Measurements from ENCODE around the gene MTLN. TPM values are rescaled to one million over a fixed set of nuclear protein-coding genes. Genes with fewer than 3 reads are reported as not detected.
"Not testable (repeated sequence)": the region's sequence is repeated elsewhere in the genome, so short reads cannot be mapped to it uniquely, and the experiment has no call there.

The MTLN gene
- polyA plus RNA-seq, 1 of the 3 experiments (the other 2 are of a cell fraction), result 45.6 TPM

GRCh38 chr2:110197452-110197851 lies 14.9 kb downstream of the MTLN start:
- no peaks in the 10 kb centered on the region for H4K20me1 ChIP-seq (ENCODE audit: insufficient read depth)
- H3K79me2 ChIP-seq (ENCODE audit: insufficient read depth), result no peaks in the 10 kb centered on the region
- no peak overlapping the region for H3K9ac ChIP-seq
- no peaks in the 10 kb centered on the region for H3K4me1 ChIP-seq (ENCODE audit: control insufficient read depth in 1 of 2, insufficient read depth in 2 of 2, low read depth in 1 of 2, low read length in 1 of 2)
- H3K27me3 ChIP-seq (ENCODE audit: insufficient read depth), result no peaks in the 10 kb centered on the region
- POLR2A ChIA-PET, result no interaction called here
- no peaks in the 10 kb centered on the region for H3K9me3 ChIP-seq
- H3K4me2 ChIP-seq, result no peak overlapping the region
- H2AFZ ChIP-seq (ENCODE audit: low read depth), result no peak overlapping the region
- H3K27ac ChIP-seq (ENCODE audit: low read depth in 2 of 2, low read length in 1 of 2), result no peak overlapping the region
- H3K36me3 ChIP-seq (replicated peaks in 1 of 2; ENCODE audit: control insufficient read depth in 1 of 2, insufficient read depth in 2 of 2, low read length in 1 of 2), result peaks cover 0 to 9% of the 10 kb centered on the region in 2 experiments
- H3F3A ChIP-seq (replicated peaks; ENCODE audit: insufficient read depth), result peaks cover 3% of the 10 kb centered on the region
- CTCF ChIA-PET, result no interaction called here
- H3K4me3 ChIP-seq (ENCODE audit: low read depth in 2 of 2, low read length in 1 of 2), result no peak overlapping the region
- no peaks in the 10 kb centered on the region for H3K9me2 ChIP-seq
- TF ChIP-seq RFX5 (IDR thresholded peaks at IDR 0.05; ENCODE audit: low read length), result no peak
- no peak for TF ChIP-seq SIN3A (IDR thresholded peaks at IDR 0.05; ENCODE audit: borderline replicate concordance, low read depth, low read length)
- TF ChIP-seq USF1 (IDR thresholded peaks at IDR 0.05; ENCODE audit: borderline replicate concordance, low read depth), result no peak
- TF ChIP-seq TEAD4 (IDR thresholded peaks at IDR 0.05; ENCODE audit: borderline replicate concordance, insufficient read depth), result no peak
- TF ChIP-seq RCOR1 (IDR thresholded peaks at IDR 0.05; ENCODE audit: low read length), result no peak
- TF ChIP-seq ZBTB33 (IDR thresholded peaks at IDR 0.05; ENCODE audit: borderline replicate concordance, low read depth), result no peak
- TF ChIP-seq USF2 (IDR thresholded peaks at IDR 0.05; ENCODE audit: borderline replicate concordance, low read depth, low read length), result no peak
- TF ChIP-seq MAX (IDR thresholded peaks at IDR 0.05; ENCODE audit: low read depth), result no peak
- TF ChIP-seq REST (IDR thresholded peaks at IDR 0.05; ENCODE audit: low read depth, low read length), result no peak
- TF ChIP-seq CTCF (IDR thresholded peaks at IDR 0.05), result no peak
- TF ChIP-seq MEF2A (IDR thresholded peaks at IDR 0.05; ENCODE audit: borderline replicate concordance, low read depth), result no peak
- TF ChIP-seq YY1 (IDR thresholded peaks at IDR 0.05; ENCODE audit: low read depth), result no peak
- TF ChIP-seq FOSL2 (IDR thresholded peaks at IDR 0.05; ENCODE audit: borderline replicate concordance, low read depth), result no peak
- TF ChIP-seq RXRA (IDR thresholded peaks at IDR 0.05; ENCODE audit: borderline replicate concordance, low read depth), result no peak
- TF ChIP-seq FOXJ3 (CRISPR knock-in tag; IDR thresholded peaks at IDR 0.05), result no peak
- no peak for TF ChIP-seq GATA2 (CRISPR knock-in tag; IDR thresholded peaks at IDR 0.05)
- no peak for TF ChIP-seq TAF1 (IDR thresholded peaks at IDR 0.05; ENCODE audit: borderline replicate concordance, low read depth, low read length)
- TF ChIP-seq EZH2phosphoT487 (IDR thresholded peaks at IDR 0.05; ENCODE audit: borderline replicate concordance, low read depth), result no peak
- WGBS (ENCODE audit: low lambda C conversion rate), result 82% methylated on average over 4 of the region's 4 CpGs
- DNase-seq, result no peak

- H3K27ac ChIP-seq (ENCODE audit: low read depth in 2 of 2, low read length in 1 of 2); H3K79me2 ChIP-seq (ENCODE audit: insufficient read depth); H2AFZ ChIP-seq (ENCODE audit: low read depth); H4K20me1 ChIP-seq (ENCODE audit: insufficient read depth); H3K9ac ChIP-seq; H3K4me1 ChIP-seq (ENCODE audit: control insufficient read depth in 1 of 2, insufficient read depth in 2 of 2, low read depth in 1 of 2, low read length in 1 of 2); H3K27me3 ChIP-seq (ENCODE audit: insufficient read depth); H3K4me2 ChIP-seq; H3F3A ChIP-seq (replicated peaks; ENCODE audit: insufficient read depth); H3K4me3 ChIP-seq (ENCODE audit: low read depth in 2 of 2, low read length in 1 of 2); H3K9me3 ChIP-seq; CTCF ChIA-PET; DNase-seq; H3K9me2 ChIP-seq; POLR2A ChIA-PET: not testable (repeated sequence)
- H3K36me3 ChIP-seq (replicated peaks in 1 of 2; ENCODE audit: control insufficient read depth in 1 of 2, insufficient read depth in 2 of 2, low read length in 1 of 2), result peaks cover 0 to 10% of the 10 kb centered on the region in 2 experiments
- whole genome bisulfite sequencing (ENCODE audit: low lambda C conversion rate), result 88% methylated on average over 23 of the region's 23 CpGs
These were observed 22.2 kb downstream of the MTLN start for GRCh38 chr2:110190169-110190568.

Measured in SK-N-SH (cell line).